K562 (cell line): ENCODE data around the gene SNX30. TPM values are rescaled to one million over a fixed set of nuclear protein-coding genes. Genes with fewer than 3 reads are reported as not detected.
A peak's percentile ranks its signal among the peaks of the same experiment; 100 is the strongest.

ENCODE experiments used
- DPF2 ChIP-seq: fragments of 450-650 bp; IDR thresholded peaks from 2 replicates; pipeline ENCODE4 v1.6.1; 2016
- KAT2B ChIP-seq: IDR thresholded peaks from one replicate; pipeline ENCODE4 v1.6.1; 2012; ENCODE audit warnings: low read depth, mild to moderate bottlenecking, control low read depth, inconsistent platforms, low read length, moderate library complexity
- PHB ChIP-seq: fragments of 250-450 bp; sonication (Bioruptor Pico); IDR thresholded peaks from 2 replicates; pipeline ENCODE4 v1.5.0; 2021
- POLR2AphosphoS5 ChIP-seq: IDR thresholded peaks from 2 replicates; pipeline ENCODE4 v1.6.1; 2011; ENCODE audit warnings: mild to moderate bottlenecking, low read depth, low read length, moderate library complexity; ENCODE audit not compliant: control insufficient read depth, insufficient read depth
- PYGO2 ChIP-seq: fragments of 450-650 bp; IDR thresholded peaks from 2 replicates; pipeline ENCODE4 v1.6.1; 2016; ENCODE audit warnings: mild to moderate bottlenecking, missing genetic modification characterization, moderate library complexity, missing compliant biosample characterization
- SAFB ChIP-seq: fragments of 200-400 bp; formaldehyde crosslinking; IDR thresholded peaks from 2 replicates; pipeline ENCODE4 v1.6.1; 2017; ENCODE audit warnings: low read depth, low read length, borderline replicate concordance
- SAFB2 ChIP-seq: fragments of 200-400 bp; formaldehyde crosslinking; IDR thresholded peaks from 2 replicates; pipeline ENCODE4 v1.6.1; 2018; ENCODE audit warnings: borderline replicate concordance, low read length, low read depth, moderate library complexity; ENCODE audit not compliant: severe bottlenecking
- SIN3A ChIP-seq, 2 experiments: fragments of 150-350 bp in 1 of 2; IDR thresholded peaks; 2 replicates each; pipeline ENCODE4 v1.6.1; 2011 to 2016; ENCODE audit warnings: borderline replicate concordance in 2 of 2, low read depth in 2 of 2, low read length in 2 of 2, mild to moderate bottlenecking in 2 of 2, moderate library complexity in 2 of 2; ENCODE audit not compliant: control insufficient read depth in 1 of 2
- TBL1XR1 ChIP-seq, 2 experiments: IDR thresholded peaks; 2 replicates each; pipeline ENCODE4 v1.6.1; 2012; ENCODE audit warnings: improper control_type of control experiment in 2 of 2, low read length in 2 of 2, mild to moderate bottlenecking in 1 of 2
- TFAM ChIP-seq: fragments of 250-450 bp; sonication (Bioruptor Pico); conservative IDR thresholded peaks from 2 replicates; pipeline ENCODE4 v1.5.0; 2021; ENCODE audit warnings: mild to moderate bottlenecking, moderate library complexity
- ZNF143 ChIP-seq: sonication (generic); formaldehyde crosslinking; IDR thresholded peaks from 2 replicates; pipeline ENCODE4 v1.9.0; 2022; ENCODE audit warnings: mild to moderate bottlenecking, missing genetic modification reagents
- ZNF324 ChIP-seq: fragments of 250-450 bp; sonication (Bioruptor Pico); IDR thresholded peaks from 2 replicates; pipeline ENCODE4 v1.4.0; 2020; ENCODE audit warnings: mild to moderate bottlenecking
- polyA plus RNA-seq, 8 experiments: library from polyadenylated mRNA; depleted of rRNA in 4 of 8; stranded (reverse) in 5 of 8; unstranded in 3 of 8; fragments of >200 nt; fragmentation: Nextera tagmentation in 2 of 8; fragmentation: Illumina TruSeq in 1 of 8; extraction: Ambion mirVana in 2 of 8; extraction: Trizol in 1 of 8; gene quantifications; 2 replicates each; pipeline versions ENCODE4 v1.2.1 to v1.2.3, GENCODE V29; 2011 to 2014; ENCODE audit warnings: inconsistent platforms in 1 of 8, missing spikeins in 1 of 8
- total RNA-seq, 7 experiments: library from RNA; depleted of rRNA in 6 of 7; stranded (reverse); fragments of >200 nt in 6 of 7; fragmentation: Illumina TruSeq in 2 of 7; extraction: Trizol in 2 of 7; gene quantifications; 2 replicates each; pipeline versions ENCODE4 v1.2.1 to v1.2.3, GENCODE V29; 2011 to 2021; ENCODE audit warnings: low replicate concordance in 1 of 7
- TF ChIP-seq, protein P1 (sequence below): fragments of 450-650 bp; IDR thresholded peaks from 2 replicates; pipeline ENCODE4 v1.6.1; 2016
- TF ChIP-seq, protein P2 (sequence below): sonication (generic); formaldehyde crosslinking; IDR thresholded peaks from 2 replicates; pipeline ENCODE4 v1.8.1; 2022; ENCODE audit warnings: missing genetic modification reagents
- TF ChIP-seq, protein P3 (sequence below): fragments of 450-650 bp; formaldehyde crosslinking; conservative IDR thresholded peaks from 2 replicates; pipeline ENCODE4 v1.4.0; 2022; ENCODE audit warnings: mild to moderate bottlenecking, missing genetic modification characterization
- TF ChIP-seq, protein P4 (sequence below): fragments of 450-650 bp; formaldehyde crosslinking; IDR thresholded peaks from 2 replicates; pipeline ENCODE4 v1.4.0; 2020; ENCODE audit warnings: mild to moderate bottlenecking

The SNX30 gene
- total and polyA plus RNA-seq, 9 of the 15 experiments (the other 6 are each of a cell fraction or from before 2014, with no cell fraction given), result 0.76 to 5.9 (median 3.3) TPM

DNA sequence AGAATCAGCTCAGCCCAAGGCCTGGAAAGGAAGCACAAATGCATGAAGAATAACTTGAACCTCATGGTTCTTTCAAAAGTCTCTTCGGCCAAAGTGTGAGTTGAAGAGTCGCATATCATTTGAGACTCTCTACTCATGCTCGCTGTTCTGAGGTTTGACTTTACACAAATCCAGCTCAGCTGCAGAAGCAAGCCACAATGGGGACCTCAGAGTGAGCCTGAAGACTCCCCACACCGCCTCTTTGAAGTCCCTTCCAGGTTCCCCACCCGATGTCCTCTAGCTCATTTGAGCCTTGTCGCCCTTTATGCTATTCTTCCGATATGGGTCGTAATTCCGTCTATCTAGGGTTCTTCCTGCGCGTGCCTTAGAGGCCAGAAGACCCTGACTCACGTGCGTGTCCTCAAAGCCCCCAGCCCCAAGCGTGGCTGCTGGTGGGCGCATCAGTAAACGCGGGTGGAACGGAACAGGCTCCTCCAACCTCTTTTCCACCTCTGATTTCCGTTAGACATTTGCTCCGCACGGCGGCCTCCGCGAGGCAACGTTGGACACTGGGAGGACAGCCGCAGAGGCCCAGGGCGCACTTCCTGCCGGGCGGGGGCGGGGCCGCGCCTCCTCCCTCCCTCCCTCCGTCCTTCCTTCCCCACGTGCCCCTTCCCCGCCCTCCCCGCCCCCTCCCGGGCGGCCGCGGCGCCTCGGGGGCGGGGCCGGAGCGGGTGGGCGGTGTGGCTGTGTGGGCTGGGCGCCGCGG, at the start of gene SNX30 (continued):
- peak; percentile 66 to 78; a peak in 2 of 4 replicates for TF ChIP-seq SIN3A (IDR thresholded peaks at IDR 0.05; ENCODE audit: borderline replicate concordance in 2 of 2, control insufficient read depth in 1 of 2, low read depth in 2 of 2, low read length in 2 of 2)
- TF ChIP-seq, protein P1, sequence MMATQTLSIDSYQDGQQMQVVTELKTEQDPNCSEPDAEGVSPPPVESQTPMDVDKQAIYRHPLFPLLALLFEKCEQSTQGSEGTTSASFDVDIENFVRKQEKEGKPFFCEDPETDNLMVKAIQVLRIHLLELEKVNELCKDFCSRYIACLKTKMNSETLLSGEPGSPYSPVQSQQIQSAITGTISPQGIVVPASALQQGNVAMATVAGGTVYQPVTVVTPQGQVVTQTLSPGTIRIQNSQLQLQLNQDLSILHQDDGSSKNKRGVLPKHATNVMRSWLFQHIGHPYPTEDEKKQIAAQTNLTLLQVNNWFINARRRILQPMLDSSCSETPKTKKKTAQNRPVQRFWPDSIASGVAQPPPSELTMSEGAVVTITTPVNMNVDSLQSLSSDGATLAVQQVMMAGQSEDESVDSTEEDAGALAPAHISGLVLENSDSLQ, result 0 out of 2 replicates have a peak, but pooled peaks have one; percentile 7
- 0 out of 4 replicates have a peak, but pooled peaks of 1 of the 2 experiments have one; percentile 35 for TF ChIP-seq TBL1XR1 (IDR thresholded peaks at IDR 0.05; ENCODE audit: low read length in 2 of 2)
- TF ChIP-seq, protein P2, sequence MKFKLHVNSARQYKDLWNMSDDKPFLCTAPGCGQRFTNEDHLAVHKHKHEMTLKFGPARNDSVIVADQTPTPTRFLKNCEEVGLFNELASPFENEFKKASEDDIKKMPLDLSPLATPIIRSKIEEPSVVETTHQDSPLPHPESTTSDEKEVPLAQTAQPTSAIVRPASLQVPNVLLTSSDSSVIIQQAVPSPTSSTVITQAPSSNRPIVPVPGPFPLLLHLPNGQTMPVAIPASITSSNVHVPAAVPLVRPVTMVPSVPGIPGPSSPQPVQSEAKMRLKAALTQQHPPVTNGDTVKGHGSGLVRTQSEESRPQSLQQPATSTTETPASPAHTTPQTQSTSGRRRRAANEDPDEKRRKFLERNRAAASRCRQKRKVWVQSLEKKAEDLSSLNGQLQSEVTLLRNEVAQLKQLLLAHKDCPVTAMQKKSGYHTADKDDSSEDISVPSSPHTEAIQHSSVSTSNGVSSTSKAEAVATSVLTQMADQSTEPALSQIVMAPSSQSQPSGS (CRISPR knock-in tag), result no peak
- TF ChIP-seq SAFB, result no peak
- no peak for TF ChIP-seq KAT2B
- TF ChIP-seq, protein P3, sequence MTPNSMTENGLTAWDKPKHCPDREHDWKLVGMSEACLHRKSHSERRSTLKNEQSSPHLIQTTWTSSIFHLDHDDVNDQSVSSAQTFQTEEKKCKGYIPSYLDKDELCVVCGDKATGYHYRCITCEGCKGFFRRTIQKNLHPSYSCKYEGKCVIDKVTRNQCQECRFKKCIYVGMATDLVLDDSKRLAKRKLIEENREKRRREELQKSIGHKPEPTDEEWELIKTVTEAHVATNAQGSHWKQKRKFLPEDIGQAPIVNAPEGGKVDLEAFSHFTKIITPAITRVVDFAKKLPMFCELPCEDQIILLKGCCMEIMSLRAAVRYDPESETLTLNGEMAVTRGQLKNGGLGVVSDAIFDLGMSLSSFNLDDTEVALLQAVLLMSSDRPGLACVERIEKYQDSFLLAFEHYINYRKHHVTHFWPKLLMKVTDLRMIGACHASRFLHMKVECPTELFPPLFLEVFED, result no peak
- no peak for TF ChIP-seq TFAM
- no peak for TF ChIP-seq ZNF143 (CRISPR knock-in tag)
- no peak for TF ChIP-seq SAFB2
- TF ChIP-seq POLR2AphosphoS5, result peak; percentile 92
- peak; percentile 56 for TF ChIP-seq DPF2
- TF ChIP-seq, protein P4, sequence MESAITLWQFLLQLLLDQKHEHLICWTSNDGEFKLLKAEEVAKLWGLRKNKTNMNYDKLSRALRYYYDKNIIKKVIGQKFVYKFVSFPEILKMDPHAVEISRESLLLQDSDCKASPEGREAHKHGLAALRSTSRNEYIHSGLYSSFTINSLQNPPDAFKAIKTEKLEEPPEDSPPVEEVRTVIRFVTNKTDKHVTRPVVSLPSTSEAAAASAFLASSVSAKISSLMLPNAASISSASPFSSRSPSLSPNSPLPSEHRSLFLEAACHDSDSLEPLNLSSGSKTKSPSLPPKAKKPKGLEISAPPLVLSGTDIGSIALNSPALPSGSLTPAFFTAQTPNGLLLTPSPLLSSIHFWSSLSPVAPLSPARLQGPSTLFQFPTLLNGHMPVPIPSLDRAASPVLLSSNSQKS (CRISPR knock-in tag), result no peak
- TF ChIP-seq PYGO2 (tag), result no peak
- TF ChIP-seq ZNF324 (CRISPR knock-in tag), result no peak
- TF ChIP-seq PHB, result no peak
- TF ChIP-seq, all 486 proteins: peak for 138
